ENCODE measurements around the gene VPS26C. TPM values are rescaled to one million over a fixed set of nuclear protein-coding genes. Genes with fewer than 3 reads are reported as not detected.

The VPS26C gene
- polyA plus RNA-seq, 1 experiment, result 45.6 TPM

GRCh38 chr21:37237346-37237745, 29.8 kb downstream of the VPS26C start:
- ChIA-PET CTCF (no interaction called here), POLR2A (no interaction called here)

GRCh38 chr21:37233551-37234146, 33.5 kb downstream of the VPS26C start:
- ChIA-PET POLR2A (no interaction called here), CTCF (no interaction called here)
- Histone ChIP-seq H3K9me3 (ENCODE audit: control insufficient read depth, insufficient read depth, low read length) (no peaks in the 10 kb centered on the region; the same call in 1 of the 2 replicates), H3K27ac (ENCODE audit: low read depth, low read length) (no peak overlapping the region), H3K4me3 (ENCODE audit: low read depth, low read length) (no peak overlapping the region), H3K27me3 (ENCODE audit: control insufficient read depth, insufficient read depth, low read length) (no peaks in the 10 kb centered on the region)
- no peak for TF ChIP-seq CTCF (IDR thresholded peaks at IDR 0.05; ENCODE audit: low read depth, low read length)
- DNase-seq (ENCODE audit: low read depth, low spot score), result no peak

More at GRCh38 chr21:37237346-37237745, 29.8 kb downstream of the VPS26C start:
- TF ChIP-seq CTCF (IDR thresholded peaks at IDR 0.05; ENCODE audit: low read depth, low read length), result no peak
- no peak overlapping the region for H3K27ac ChIP-seq (ENCODE audit: low read depth, low read length)
- no peaks in the 10 kb centered on the region for H3K27me3 ChIP-seq (ENCODE audit: control insufficient read depth, insufficient read depth, low read length)
- H3K4me3 ChIP-seq (ENCODE audit: low read depth, low read length), result no peak overlapping the region
- DNase-seq (ENCODE audit: low read depth, low spot score), result no peak
- H3K9me3 ChIP-seq (ENCODE audit: control insufficient read depth, insufficient read depth, low read length), result no peaks in the 10 kb centered on the region

GRCh38 chr21:37232274-37233018, 34.7 kb downstream of the VPS26C start:
- H3K9me3 ChIP-seq (ENCODE audit: control insufficient read depth, insufficient read depth, low read length), result no peaks in the 10 kb centered on the region; the same call in 1 of the 2 replicates
- ChIA-PET CTCF (no interaction called here), POLR2A (no interaction called here)
- TF ChIP-seq CTCF (IDR thresholded peaks at IDR 0.05; ENCODE audit: low read depth, low read length), result no peak
- H3K27ac ChIP-seq (ENCODE audit: low read depth, low read length), result no peak overlapping the region
- H3K4me3 ChIP-seq (ENCODE audit: low read depth, low read length), result no peak overlapping the region
- DNase-seq (ENCODE audit: low read depth, low spot score), result no peak
- H3K27me3 ChIP-seq (ENCODE audit: control insufficient read depth, insufficient read depth, low read length), result no peaks in the 10 kb centered on the region

GRCh38 chr21:37231671-37232070, 35.5 kb downstream of the VPS26C start:
- TF ChIP-seq CTCF (IDR thresholded peaks at IDR 0.05; ENCODE audit: low read depth, low read length), result no peak
- ChIA-PET CTCF (no interaction called here), POLR2A (no interaction called here)

GRCh38 chr21:37231249-37231645, 35.9 kb downstream of the VPS26C start:
- no peak for TF ChIP-seq CTCF (IDR thresholded peaks at IDR 0.05; ENCODE audit: low read depth, low read length)
- H3K9me3 ChIP-seq (ENCODE audit: control insufficient read depth, insufficient read depth, low read length), result no peaks in the 10 kb centered on the region; the same call in 1 of the 2 replicates
- ChIA-PET CTCF (no interaction called here), POLR2A (no interaction called here)
- no peak for DNase-seq (ENCODE audit: low read depth, low spot score)
- H3K27ac ChIP-seq (ENCODE audit: low read depth, low read length), result no peak overlapping the region
- no peaks in the 10 kb centered on the region for H3K27me3 ChIP-seq (ENCODE audit: control insufficient read depth, insufficient read depth, low read length)
- H3K4me3 ChIP-seq (ENCODE audit: low read depth, low read length), result no peak overlapping the region

More at GRCh38 chr21:37231671-37232070, 35.5 kb downstream of the VPS26C start:
- H3K9me3 ChIP-seq (ENCODE audit: control insufficient read depth, insufficient read depth, low read length), result no peaks in the 10 kb centered on the region; the same call in 1 of the 2 replicates
- H3K27me3 ChIP-seq (ENCODE audit: control insufficient read depth, insufficient read depth, low read length), result no peaks in the 10 kb centered on the region
- H3K4me3 ChIP-seq (ENCODE audit: low read depth, low read length), result no peak overlapping the region
- no peak for DNase-seq (ENCODE audit: low read depth, low spot score)
- H3K27ac ChIP-seq (ENCODE audit: low read depth, low read length), result no peak overlapping the region

Data from AG04450 (cell line).